GM23338 (cell line): ENCODE results near the gene RIPOR3. TPM values are rescaled to one million over a fixed set of nuclear protein-coding genes. Genes with fewer than 3 reads are reported as not detected.

ENCODE experiments used
- ATAC-seq: fragments of 200-7000 bp; cut with Tn5 transposase; 3 replicates; pipeline ENCODE4 v1.9.1; 2020
- DNase-seq: peaks from one replicate; pipeline ENCODE4 v3.0.0-alpha.2; 2015; ENCODE audit warnings: low spot score
- H2AFZ ChIP-seq: fragments of 200-600 bp; sonication (generic); 2 replicates; pipeline ENCODE4 v1.8.0; 2016; ENCODE audit warnings: antibody characterized with exemption, mild to moderate bottlenecking, moderate library complexity
- H3F3A ChIP-seq: fragments of 200-600 bp; sonication (generic); replicated peaks from 2 replicates; pipeline ENCODE4 v1.8.0; 2017; ENCODE audit warnings: antibody characterized with exemption, mixed run types, low read depth
- H3K27ac ChIP-seq: fragments of 200-600 bp; sonication (generic); 2 replicates; pipeline ENCODE4 v1.6.1; 2016; ENCODE audit warnings: low read depth
- H3K27me3 ChIP-seq: fragments of 200-600 bp; sonication (generic); 2 replicates; pipeline ENCODE4 v1.8.0; 2016; ENCODE audit warnings: mild to moderate bottlenecking, mixed run types, moderate library complexity; ENCODE audit not compliant: insufficient read depth
- H3K36me3 ChIP-seq: fragments of 200-600 bp; sonication (generic); 2 replicates; pipeline ENCODE4 v1.8.0; 2016; ENCODE audit warnings: mild to moderate bottlenecking; ENCODE audit not compliant: insufficient read depth
- H3K4me1 ChIP-seq: fragments of 200-600 bp; sonication (generic); 2 replicates; pipeline ENCODE4 v1.8.0; 2016; ENCODE audit warnings: mild to moderate bottlenecking, moderate library complexity; ENCODE audit not compliant: insufficient read depth
- H3K4me2 ChIP-seq: fragments of 200-600 bp; sonication (generic); 2 replicates; pipeline ENCODE4 v1.7.1; 2017; ENCODE audit warnings: mixed run types
- H3K4me3 ChIP-seq: fragments of 200-600 bp; sonication (generic); 2 replicates; pipeline ENCODE4 v1.6.1; 2016; ENCODE audit warnings: mixed run types
- H3K79me2 ChIP-seq: fragments of 200-600 bp; sonication (generic); replicated peaks from 2 replicates; pipeline ENCODE4 v1.8.0; 2017; ENCODE audit warnings: mild to moderate bottlenecking; ENCODE audit not compliant: insufficient read depth
- H3K9me2 ChIP-seq: fragments of 200-600 bp; sonication (generic); 2 replicates; pipeline ENCODE4 v1.8.0; 2017; ENCODE audit not compliant: insufficient read depth
- H4K20me1 ChIP-seq: fragments of 200-600 bp; sonication (generic); replicated peaks from 2 replicates; pipeline ENCODE4 v1.8.0; 2017; ENCODE audit warnings: mild to moderate bottlenecking; ENCODE audit not compliant: insufficient read depth
- H3K27ac Mint-ChIP-seq: 2 replicates; pipeline ENCODE4 v1.8.0; 2020; ENCODE audit warnings: inconsistent platforms, mild to moderate bottlenecking, moderate library complexity, mixed read lengths
- H3K27me3 Mint-ChIP-seq: 3 replicates; pipeline ENCODE4 v1.8.0; 2022; ENCODE audit warnings: low read depth, mild to moderate bottlenecking, moderate library complexity, mixed read lengths, inconsistent platforms; ENCODE audit not compliant: insufficient read depth, poor library complexity
- H3K36me3 Mint-ChIP-seq: 3 replicates; pipeline ENCODE4 v1.8.0; 2021; ENCODE audit warnings: low read depth, mild to moderate bottlenecking, inconsistent platforms, moderate library complexity, mixed read lengths
- H3K4me1 Mint-ChIP-seq: 3 replicates; pipeline ENCODE4 v1.8.0; 2020; ENCODE audit warnings: mild to moderate bottlenecking, inconsistent platforms, mixed read lengths
- H3K4me3 Mint-ChIP-seq: 3 replicates; pipeline ENCODE4 v1.8.0; 2021; ENCODE audit warnings: moderate library complexity, mild to moderate bottlenecking, inconsistent platforms, mixed read lengths
- H3K9me3 Mint-ChIP-seq: 3 replicates; pipeline ENCODE4 v1.8.0; 2020; ENCODE audit warnings: moderate library complexity, mild to moderate bottlenecking, inconsistent platforms, mixed read lengths
- CTCF ChIP-seq, 2 experiments: fragments of 200-600 bp in 1 of 2; sonication (generic) in 1 of 2; conservative IDR thresholded peaks; 2 replicates each; pipeline versions ENCODE4 v1.5.1 to v1.6.1; 2016 to 2017; ENCODE audit warnings: antibody characterized with exemption in 2 of 2, low read depth in 2 of 2, mild to moderate bottlenecking in 2 of 2, moderate library complexity in 1 of 2
- EZH2 ChIP-seq: fragments of 200-600 bp; sonication (generic); IDR thresholded peaks from one replicate; pipeline ENCODE4 v1.8.0; 2017; ENCODE audit warnings: antibody characterized with exemption, mild to moderate bottlenecking, low read depth; ENCODE audit not compliant: unreplicated experiment
- JUNB ChIP-seq: IDR thresholded peaks from one replicate; pipeline ENCODE4 v1.6.1; 2016; ENCODE audit warnings: antibody characterized with exemption; ENCODE audit not compliant: unreplicated experiment
- NANOG ChIP-seq: IDR thresholded peaks from 2 replicates; pipeline ENCODE4 v1.6.1; 2016; ENCODE audit warnings: antibody characterized with exemption, borderline replicate concordance
- polyA plus RNA-seq: library from polyadenylated mRNA; unstranded; fragments of >200 nt; fragmentation: Nextera tagmentation; extraction: Ambion mirVana; gene quantifications from 2 replicates; pipeline ENCODE4 v1.2.1, GENCODE V29; 2016
- total RNA-seq: library from RNA; depleted of rRNA; stranded (reverse); fragments of >200 nt; shearing (Covaris generic); gene quantifications from 2 replicates; pipeline ENCODE4 v1.2.3, GENCODE V29; 2014
- TF ChIP-seq, protein P1 (sequence below): fragments of 250-450 bp; sonication (Bioruptor Pico); IDR thresholded peaks from 2 replicates; pipeline ENCODE4 v1.5.0; 2020; ENCODE audit warnings: mild to moderate bottlenecking, moderate library complexity

The RIPOR3 gene
- total and polyA plus RNA-seq, 2 experiments from 2014 or later, result 4.9 to 6.3 TPM

DNA sequence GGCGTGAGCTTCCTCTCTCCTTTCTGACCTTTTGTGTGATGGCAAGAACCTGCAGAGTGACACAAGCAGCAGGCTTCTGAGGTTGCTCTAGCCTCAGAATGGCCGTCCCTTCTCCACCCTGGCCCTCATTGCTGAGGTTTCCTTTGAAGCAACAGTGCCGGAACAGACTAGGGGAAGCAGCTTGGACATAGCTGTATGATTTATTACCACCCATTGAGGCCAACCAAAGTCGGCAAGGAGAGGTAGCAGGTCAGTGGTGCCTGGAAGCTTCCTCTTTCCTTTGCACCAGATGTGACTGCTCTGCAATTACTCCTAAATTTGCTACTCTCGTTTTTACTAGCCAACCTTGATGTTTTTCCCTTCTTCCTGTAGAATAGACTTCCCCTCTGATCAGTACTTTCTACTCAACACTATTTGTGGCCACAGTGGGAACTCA, 149.7 kb downstream of the RIPOR3 start (continued):
- TF ChIP-seq, protein P1, sequence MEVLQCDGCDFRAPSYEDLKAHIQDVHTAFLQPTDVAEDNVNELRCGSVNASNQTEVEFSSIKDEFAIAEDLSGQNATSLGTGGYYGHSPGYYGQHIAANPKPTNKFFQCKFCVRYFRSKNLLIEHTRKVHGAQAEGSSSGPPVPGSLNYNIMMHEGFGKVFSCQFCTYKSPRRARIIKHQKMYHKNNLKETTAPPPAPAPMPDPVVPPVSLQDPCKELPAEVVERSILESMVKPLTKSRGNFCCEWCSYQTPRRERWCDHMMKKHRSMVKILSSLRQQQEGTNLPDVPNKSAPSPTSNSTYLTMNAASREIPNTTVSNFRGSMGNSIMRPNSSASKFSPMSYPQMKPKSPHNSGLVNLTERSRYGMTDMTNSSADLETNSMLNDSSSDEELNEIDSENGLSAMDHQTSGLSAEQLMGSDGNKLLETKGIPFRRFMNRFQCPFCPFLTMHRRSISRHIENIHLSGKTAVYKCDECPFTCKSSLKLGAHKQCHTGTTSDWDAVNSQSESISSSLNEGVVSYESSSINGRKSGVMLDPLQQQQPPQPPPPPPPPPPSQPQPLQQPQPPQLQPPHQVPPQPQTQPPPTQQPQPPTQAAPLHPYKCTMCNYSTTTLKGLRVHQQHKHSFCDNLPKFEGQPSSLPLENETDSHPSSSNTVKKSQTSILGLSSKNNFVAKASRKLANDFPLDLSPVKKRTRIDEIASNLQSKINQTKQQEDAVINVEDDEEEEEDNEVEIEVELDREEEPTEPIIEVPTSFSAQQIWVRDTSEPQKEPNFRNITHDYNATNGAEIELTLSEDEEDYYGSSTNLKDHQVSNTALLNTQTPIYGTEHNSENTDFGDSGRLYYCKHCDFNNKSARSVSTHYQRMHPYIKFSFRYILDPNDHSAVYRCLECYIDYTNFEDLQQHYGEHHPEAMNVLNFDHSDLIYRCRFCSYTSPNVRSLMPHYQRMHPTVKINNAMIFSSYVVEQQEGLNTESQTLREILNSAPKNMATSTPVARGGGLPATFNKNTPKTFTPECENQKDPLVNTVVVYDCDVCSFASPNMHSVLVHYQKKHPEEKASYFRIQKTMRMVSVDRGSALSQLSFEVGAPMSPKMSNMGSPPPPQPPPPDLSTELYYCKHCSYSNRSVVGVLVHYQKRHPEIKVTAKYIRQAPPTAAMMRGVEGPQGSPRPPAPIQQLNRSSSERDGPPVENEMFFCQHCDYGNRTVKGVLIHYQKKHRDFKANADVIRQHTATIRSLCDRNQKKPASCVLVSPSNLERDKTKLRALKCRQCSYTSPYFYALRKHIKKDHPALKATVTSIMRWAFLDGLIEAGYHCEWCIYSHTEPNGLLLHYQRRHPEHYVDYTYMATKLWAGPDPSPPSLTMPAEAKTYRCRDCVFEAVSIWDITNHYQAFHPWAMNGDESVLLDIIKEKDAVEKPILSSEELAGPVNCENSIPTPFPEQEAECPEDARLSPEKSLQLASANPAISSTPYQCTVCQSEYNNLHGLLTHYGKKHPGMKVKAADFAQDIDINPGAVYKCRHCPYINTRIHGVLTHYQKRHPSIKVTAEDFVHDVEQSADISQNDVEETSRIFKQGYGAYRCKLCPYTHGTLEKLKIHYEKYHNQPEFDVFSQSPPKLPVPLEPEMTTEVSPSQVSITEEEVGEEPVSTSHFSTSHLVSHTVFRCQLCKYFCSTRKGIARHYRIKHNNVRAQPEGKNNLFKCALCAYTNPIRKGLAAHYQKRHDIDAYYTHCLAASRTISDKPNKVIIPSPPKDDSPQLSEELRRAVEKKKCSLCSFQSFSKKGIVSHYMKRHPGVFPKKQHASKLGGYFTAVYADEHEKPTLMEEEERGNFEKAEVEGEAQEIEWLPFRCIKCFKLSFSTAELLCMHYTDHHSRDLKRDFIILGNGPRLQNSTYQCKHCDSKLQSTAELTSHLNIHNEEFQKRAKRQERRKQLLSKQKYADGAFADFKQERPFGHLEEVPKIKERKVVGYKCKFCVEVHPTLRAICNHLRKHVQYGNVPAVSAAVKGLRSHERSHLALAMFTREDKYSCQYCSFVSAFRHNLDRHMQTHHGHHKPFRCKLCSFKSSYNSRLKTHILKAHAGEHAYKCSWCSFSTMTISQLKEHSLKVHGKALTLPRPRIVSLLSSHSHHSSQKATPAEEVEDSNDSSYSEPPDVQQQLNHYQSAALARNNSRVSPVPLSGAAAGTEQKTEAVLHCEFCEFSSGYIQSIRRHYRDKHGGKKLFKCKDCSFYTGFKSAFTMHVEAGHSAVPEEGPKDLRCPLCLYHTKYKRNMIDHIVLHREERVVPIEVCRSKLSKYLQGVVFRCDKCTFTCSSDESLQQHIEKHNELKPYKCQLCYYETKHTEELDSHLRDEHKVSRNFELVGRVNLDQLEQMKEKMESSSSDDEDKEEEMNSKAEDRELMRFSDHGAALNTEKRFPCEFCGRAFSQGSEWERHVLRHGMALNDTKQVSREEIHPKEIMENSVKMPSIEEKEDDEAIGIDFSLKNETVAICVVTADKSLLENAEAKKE (CRISPR knock-in tag), result no peak
- no peak for TF ChIP-seq EZH2

DNA sequence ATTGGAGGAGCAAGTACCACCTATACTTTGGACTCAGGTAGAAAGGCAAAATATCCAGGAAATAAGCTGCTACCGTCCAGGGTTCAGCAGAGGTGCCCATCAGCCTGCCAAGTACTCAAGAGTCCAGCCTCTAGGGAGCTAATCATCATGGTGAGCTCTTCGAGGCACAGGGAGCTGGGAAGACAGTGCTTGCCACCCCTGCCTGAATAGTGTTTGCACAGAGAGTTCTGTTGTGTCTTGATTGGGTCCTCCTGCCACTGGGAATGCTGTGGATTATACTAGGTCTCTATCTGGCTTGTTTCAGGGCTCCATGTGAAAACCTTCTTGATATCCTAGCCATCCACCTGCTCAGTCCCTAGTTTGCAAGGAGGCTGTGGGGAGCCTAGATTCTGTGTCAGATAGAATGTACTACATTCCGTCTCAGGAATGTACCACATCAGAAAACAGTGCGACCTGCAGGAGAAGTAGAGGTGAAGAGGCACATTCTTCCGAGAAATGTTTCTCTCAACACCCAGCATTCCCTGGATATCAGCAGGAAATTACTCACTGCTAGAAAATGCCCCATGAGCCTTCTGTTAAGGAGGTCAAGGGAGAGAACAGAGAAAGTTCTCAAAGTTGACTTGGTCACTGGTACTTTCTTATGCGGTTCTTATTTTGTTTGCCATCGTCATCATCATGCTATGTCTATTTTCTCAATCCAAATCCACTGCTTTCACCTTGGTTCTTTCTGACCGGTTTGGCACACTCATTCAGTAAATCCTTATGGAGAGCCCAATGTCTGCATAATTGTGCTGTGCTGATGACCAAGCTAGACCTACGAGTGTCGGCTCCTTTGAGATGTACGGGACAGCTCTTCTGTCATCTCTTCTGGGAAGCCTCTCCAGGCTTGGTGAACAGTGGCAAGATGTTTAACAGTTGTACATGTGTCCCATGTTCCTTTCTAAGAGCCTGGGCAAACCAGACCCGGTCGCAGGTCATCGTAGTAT, 150.4 kb downstream of the RIPOR3 start:
- H3K9me3 Mint-ChIP-seq, result no peaks in the 10 kb centered on the region
- Histone ChIP-seq H3K4me3 (no peak overlapping the region), H3K4me1 (no peaks in the 10 kb centered on the region), H4K20me1 (no peaks in the 10 kb centered on the region), H3K4me2 (no peak overlapping the region), H3K79me2 (peaks cover 81% of the 10 kb centered on the region), H3K27ac (no peak overlapping the region), H3K27me3 (no peaks in the 10 kb centered on the region), H3K36me3 (no peaks in the 10 kb centered on the region), H2AFZ (no peak overlapping the region), H3K9me2 (no peaks in the 10 kb centered on the region), H3F3A (no peaks in the 10 kb centered on the region)
- ATAC-seq (no peak; the same call in 1 of the 3 replicates), DNase-seq (peak; percentile 50)
- no peak overlapping the region for H3K27ac Mint-ChIP-seq
- H3K36me3 Mint-ChIP-seq, result no peaks in the 10 kb centered on the region; the same call in 1 of the 3 replicates
- no peaks in the 10 kb centered on the region for H3K27me3 Mint-ChIP-seq
- no peak overlapping the region for H3K4me3 Mint-ChIP-seq
- peaks cover 5% of the 10 kb centered on the region for H3K4me1 Mint-ChIP-seq
- TF ChIP-seq, protein P1 (CRISPR knock-in tag), result no peak
- TF ChIP-seq NANOG, result no peak
- TF ChIP-seq CTCF (conservative IDR thresholded peaks at IDR 0.05; ENCODE audit: low read depth in 2 of 2), result no peak
- no peak for TF ChIP-seq JUNB
